GM13977 (cell line): ENCODE data around the gene KAT7.
A peak's percentile ranks its signal among the peaks of the same experiment; 100 is the strongest.

Experiments
- DNase-seq: peaks from one replicate; pipeline ENCODE4 v3.0.0; 2012; ENCODE audit warnings: low spot score
- in situ Hi-C: fragments of 300-500 bp; cut with MboI; formaldehyde crosslinking; loops from one replicate; pipeline ENCODE4 v1.12.0; 2022; ENCODE audit warnings: low sequenced_read_pairs, low pct_unique_long_range_greater_than_20kb, mixed read lengths, inconsistent platforms; ENCODE audit not compliant: unreplicated experiment
- TF ChIP-seq, protein P1 (sequence below): IDR thresholded peaks from 2 replicates; pipeline ENCODE4 v1.5.1; 2012; ENCODE audit warnings: mild to moderate bottlenecking, control low read depth; ENCODE audit not compliant: insufficient read depth; ENCODE audit errors: extremely low read depth, missing control alignments

Gene KAT7

DNA sequence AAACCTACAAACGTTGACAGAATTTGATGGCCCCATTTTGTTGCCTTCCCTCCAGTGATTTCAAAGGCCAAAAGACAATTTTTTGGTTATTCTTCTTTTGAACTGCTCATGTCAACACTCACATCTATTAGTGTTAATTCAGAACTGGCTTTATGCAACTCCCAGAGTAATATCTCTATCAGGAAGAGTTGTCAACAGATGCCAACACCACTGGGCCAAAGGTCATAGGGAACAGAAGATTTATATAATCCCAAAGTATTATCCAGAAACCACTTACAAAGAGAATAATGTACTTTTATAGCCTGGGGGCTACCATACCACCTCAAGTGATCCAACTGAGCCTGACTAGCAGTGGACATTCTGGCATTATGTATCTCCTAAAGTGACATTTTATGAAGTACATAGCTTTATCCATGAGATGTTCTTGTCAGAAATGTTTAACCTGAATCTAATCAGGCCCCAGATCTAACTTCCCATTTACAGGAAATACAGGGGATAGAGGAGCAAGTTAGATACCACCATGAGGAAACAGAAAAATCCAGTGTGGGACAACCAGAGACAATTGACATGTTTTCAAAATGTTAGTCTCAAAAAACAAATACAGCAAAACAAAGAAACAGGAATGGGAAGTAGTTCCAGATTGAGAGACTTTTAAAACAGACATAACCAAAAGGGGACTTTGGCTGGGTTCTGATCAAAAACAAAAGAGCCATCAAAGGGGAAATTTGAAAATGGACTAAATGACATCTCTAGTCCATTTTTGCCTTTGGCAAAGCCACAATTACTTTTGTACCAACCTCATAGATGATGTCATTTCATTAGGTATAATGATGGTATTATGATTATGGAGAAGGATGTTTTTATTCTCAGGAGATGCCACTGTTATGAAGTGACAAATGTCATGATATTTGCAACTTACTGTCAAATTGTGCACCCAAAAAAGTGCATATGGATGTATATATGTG is 43.0 kb upstream of the KAT7 start:
- in situ Hi-C loops = no loop called here
- TF ChIP-seq, protein P1, sequence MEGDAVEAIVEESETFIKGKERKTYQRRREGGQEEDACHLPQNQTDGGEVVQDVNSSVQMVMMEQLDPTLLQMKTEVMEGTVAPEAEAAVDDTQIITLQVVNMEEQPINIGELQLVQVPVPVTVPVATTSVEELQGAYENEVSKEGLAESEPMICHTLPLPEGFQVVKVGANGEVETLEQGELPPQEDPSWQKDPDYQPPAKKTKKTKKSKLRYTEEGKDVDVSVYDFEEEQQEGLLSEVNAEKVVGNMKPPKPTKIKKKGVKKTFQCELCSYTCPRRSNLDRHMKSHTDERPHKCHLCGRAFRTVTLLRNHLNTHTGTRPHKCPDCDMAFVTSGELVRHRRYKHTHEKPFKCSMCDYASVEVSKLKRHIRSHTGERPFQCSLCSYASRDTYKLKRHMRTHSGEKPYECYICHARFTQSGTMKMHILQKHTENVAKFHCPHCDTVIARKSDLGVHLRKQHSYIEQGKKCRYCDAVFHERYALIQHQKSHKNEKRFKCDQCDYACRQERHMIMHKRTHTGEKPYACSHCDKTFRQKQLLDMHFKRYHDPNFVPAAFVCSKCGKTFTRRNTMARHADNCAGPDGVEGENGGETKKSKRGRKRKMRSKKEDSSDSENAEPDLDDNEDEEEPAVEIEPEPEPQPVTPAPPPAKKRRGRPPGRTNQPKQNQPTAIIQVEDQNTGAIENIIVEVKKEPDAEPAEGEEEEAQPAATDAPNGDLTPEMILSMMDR = no peak
- no peak for DNase-seq

DNA sequence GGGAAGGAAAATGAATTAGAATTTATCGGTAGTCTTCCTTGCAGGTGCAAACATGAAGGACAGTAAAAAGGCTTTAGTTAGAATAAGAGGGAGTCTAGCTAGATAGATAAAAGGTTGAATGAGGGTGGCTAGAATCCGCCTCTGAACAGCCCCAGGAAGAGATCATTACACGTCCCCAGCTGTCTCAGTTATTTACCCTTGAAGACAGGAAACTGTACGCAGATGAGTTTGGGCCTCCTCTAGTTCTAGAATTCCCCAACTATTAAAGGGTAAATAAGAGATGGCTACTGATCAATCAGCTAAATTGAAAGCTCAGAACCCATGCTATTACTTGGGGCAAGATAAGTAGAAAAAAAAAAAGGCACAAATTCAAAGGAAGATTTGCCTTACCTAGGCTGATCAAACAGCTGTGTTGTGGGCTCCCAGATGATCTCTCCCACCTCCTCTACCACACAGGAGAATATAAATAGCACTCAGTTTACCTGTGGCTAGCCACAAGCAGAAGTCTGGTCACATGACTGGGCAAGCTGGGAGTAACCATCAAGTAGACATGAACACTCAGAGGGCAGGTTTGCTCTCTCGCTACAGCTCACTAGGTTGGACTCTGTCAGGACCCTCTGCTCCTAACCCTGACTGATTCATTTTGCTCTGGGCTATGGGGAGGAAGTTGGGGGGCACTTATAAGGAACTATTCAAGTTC is 41.5 kb upstream of the KAT7 start:
- in situ Hi-C loops = no loop called here
- peak; percentile 51 for DNase-seq
- TF ChIP-seq, protein P1 = no peak

DNA sequence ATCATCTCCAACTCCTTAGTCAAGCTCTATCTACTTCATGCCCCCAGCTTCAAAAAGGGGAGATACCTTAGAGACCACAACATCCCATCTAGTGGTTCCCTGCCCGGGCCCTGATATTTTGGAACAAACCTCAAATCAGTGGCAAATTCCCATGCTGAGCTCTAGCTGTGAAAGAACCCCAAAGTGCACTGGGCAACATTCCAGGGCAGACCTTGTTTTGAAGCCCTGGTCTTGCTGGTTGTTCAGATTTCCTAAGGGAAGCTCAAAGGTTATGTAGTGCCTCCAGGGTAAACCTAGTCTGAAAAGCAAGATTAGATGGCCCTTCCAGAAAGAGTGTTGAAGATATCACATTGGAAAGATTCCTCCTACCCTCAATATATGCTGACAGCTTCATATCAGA is 40.8 kb upstream of the KAT7 start:
- in situ Hi-C loops = no loop called here
- TF ChIP-seq, protein P1 = no peak
- no peak for DNase-seq

DNA sequence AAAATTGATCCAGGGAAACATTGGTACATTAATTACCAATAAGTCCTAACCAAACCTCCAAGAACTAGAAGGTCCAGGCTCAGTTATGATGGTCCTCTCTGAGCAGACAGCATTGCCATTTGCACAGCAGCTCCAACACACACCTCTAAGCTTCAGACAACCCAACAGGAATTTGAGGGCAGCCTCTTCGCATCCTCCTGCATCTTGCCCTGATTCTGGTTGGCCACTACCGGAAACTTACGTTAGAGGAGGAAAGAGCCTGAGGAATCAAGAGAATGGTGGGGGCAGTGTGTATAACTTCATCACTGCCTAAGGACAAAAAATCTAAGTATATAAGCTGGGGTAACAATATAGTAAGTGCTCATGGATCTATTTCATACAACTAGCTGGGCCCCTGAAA is 40.3 kb upstream of the KAT7 start:
- DNase-seq = no peak
- TF ChIP-seq, protein P1 = no peak
- in situ Hi-C loops = no loop called here

DNA sequence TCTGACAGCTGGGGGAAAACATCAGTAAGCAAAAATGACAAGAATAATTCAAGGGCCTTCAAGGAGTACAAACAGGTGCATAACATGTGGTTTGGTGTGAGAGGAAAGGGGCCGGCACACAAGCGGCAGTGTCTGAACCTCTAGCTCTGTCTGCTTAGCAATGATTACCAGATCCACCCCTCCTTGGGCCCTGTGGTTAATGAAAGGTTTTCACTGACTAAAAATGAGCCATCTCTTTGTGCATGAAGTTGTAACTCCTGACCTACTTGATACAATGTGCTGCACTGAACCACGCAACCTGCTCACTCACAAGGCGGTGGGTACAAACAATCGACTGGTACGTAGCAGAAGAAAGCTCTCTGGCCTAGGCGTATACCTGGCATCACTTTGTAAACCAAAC is 39.7 kb upstream of the KAT7 start:
- DNase-seq = peak; percentile 73
- in situ Hi-C loops = no loop called here
- TF ChIP-seq, protein P1 = no peak

DNA sequence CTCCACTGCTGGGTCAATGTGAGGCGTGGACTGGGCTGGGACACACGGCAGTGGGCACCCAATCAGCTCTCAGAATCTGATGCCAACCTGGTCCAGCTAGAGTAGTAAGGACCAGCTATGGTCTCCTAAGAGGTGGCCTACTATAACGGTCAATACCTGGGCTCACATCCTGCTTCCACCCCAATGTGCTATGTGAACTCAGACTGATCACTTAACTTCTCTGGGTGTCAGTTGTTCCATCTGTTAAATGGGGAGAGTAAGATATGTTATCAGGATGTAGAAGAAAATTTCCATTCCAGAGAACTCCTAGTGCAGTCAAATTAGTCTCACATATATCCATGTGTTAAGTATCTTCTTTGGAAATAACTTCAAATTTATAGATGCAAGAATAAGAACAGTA is 38.8 kb upstream of the KAT7 start:
- in situ Hi-C loops = no loop called here
- TF ChIP-seq, protein P1 = no peak
- no peak for DNase-seq
